GM13976 (cell line): Measurements from ENCODE around the gene XNDC1N.
"Not testable (repeated sequence)": the region's sequence is repeated elsewhere in the genome, so short reads cannot be mapped to it uniquely, and the experiment has no call there.

Experiments
- DNase-seq: peaks from one replicate; pipeline ENCODE4 v3.0.0; 2012; ENCODE audit warnings: low spot score
- in situ Hi-C: fragments of 300-500 bp; cut with MboI; formaldehyde crosslinking; loops from one replicate; pipeline ENCODE4 v1.12.0; 2022; ENCODE audit warnings: low sequenced_read_pairs, mixed read lengths, inconsistent platforms; ENCODE audit not compliant: unreplicated experiment
- TF ChIP-seq, protein P1 (sequence below): IDR thresholded peaks from 2 replicates; pipeline ENCODE4 v1.5.1; 2012; ENCODE audit warnings: borderline replicate concordance, mild to moderate bottlenecking; ENCODE audit not compliant: insufficient read depth; ENCODE audit errors: extremely low read depth, missing control alignments, control extremely low read depth

XNDC1N gene

DNA sequence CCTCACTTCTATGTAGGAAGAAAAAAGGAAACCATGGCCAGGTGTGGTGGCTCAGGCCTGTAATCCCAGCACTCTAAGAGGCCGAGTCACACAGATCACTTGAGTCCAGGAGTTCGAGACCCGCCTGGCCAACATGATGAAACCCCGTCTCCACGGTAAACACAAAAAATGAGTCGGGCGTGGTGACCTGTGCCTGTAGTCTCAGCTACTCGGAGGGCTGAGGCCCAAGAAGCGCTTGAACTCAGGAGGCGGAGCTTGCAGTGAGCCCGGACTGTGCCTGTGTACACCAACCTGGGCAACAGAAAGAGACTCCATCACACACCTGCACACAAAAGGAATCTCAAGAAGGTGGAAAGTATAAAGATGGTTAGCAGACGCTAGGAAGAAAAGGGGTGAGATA is 32.4 kb downstream of the XNDC1N start:
- DNase-seq: no peak
- TF ChIP-seq, protein P1, sequence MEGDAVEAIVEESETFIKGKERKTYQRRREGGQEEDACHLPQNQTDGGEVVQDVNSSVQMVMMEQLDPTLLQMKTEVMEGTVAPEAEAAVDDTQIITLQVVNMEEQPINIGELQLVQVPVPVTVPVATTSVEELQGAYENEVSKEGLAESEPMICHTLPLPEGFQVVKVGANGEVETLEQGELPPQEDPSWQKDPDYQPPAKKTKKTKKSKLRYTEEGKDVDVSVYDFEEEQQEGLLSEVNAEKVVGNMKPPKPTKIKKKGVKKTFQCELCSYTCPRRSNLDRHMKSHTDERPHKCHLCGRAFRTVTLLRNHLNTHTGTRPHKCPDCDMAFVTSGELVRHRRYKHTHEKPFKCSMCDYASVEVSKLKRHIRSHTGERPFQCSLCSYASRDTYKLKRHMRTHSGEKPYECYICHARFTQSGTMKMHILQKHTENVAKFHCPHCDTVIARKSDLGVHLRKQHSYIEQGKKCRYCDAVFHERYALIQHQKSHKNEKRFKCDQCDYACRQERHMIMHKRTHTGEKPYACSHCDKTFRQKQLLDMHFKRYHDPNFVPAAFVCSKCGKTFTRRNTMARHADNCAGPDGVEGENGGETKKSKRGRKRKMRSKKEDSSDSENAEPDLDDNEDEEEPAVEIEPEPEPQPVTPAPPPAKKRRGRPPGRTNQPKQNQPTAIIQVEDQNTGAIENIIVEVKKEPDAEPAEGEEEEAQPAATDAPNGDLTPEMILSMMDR: no peak
- in situ Hi-C loops: no loop called here

DNA sequence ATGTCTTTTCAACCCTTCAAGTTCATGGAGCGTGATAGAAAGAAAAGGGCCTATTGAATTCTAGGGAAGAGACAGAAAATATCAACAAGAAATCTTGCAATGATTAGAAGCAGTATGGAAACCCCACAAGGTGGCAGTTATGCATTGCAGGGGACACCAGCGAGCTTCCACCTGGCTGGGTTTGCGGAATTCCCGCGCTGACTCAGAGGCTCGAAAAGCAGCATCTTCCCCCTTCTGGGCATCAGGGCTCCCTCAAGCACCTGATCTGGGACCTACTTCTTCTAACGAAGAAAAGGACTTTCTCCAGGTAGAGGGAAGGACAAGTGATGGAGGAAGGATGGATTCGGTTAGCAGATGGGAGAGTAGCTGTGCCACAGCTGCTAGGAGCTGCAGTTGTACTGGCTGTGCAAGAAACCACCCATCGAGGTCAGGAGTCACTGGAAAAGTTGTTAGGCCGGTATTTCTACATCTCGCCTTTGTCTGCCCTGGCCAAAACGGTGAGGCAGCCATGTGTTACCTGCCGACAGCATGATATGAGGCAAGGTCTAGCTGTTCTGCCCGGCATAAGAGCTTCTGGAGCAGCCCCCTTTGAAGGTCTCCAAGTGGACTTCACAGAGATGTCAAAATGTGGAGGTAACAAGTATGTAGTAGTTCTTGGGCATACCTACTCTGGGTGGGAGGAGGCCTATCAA is 39.1 kb downstream of the XNDC1N start:
- in situ Hi-C loops, DNase-seq: not testable (repeated sequence)

DNA sequence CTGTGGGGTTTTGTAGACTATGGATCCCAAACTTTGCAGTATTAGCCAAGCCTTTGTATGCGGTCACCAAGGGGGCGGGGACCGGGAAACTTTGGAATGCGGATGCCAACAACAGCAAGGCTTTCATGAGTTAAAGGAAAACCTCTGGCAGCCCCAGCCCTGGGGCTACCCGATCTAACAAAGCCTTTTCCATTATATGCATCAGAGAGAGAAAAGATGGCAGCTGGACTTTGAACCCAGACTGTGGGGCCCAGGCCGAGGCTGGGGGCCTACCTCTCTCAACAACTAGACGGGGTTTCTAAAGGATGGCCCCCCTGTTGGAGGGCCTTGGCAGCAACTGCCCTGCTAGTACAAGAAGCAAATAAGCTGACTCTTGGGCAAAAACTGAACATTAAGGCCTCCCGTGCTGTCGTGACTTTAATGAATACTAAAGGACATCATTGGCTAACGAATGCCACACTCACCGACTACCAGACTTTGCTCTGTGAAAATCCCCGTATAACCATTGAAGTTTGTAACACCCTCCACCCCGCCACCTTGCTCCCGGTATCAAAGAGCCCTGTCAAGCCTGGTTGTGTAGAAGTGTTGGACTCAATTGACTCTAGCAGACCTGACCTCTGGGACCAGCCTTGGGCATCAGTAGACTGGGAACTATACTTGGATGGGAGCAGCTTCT is 39.9 kb downstream of the XNDC1N start:
- DNase-seq, in situ Hi-C loops: not testable (repeated sequence)

DNA sequence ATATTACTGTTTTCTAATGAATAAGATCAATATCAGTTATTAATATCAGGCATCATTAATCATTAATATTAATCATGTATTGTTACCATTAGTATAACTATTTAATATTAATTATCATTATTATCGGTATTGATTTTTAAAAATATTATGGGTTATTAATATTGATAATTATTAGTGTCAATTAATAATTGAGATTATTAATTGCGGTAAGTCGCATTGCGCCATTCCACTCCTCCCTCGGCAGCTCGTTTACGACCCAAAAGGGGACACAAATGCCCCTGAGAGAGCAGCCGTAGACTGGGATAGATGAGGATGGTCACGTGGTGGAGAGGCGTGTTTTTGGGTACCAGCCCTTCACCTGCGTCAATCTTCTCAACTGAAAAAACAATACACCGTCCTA is 42.6 kb downstream of the XNDC1N start:
- DNase-seq, in situ Hi-C loops: not testable (repeated sequence)
